G401 (cell line): ENCODE measurements around the gene FRMD8. TPM values are rescaled to one million over a fixed set of nuclear protein-coding genes. Genes with fewer than 3 reads are reported as not detected.

Experiments used
- DNase-seq: peaks from one replicate; pipeline ENCODE4 v3.0.0-alpha.2; 2015; ENCODE audit warnings: low spot score
- in situ Hi-C: cut with HindIII; loops from 2 replicates; pipeline ENCODE4 v1.10.0; 2016; ENCODE audit warnings: low sequenced_read_pairs, mixed read lengths
- total RNA-seq: library from RNA; depleted of rRNA; stranded (reverse); fragments of >200 nt; shearing (Covaris generic); gene quantifications from 2 replicates; pipeline ENCODE4 v1.2.3, GENCODE V29; 2014

Gene FRMD8
- total RNA-seq, 1 experiment from 2014 or later, result 31.1 TPM

DNA sequence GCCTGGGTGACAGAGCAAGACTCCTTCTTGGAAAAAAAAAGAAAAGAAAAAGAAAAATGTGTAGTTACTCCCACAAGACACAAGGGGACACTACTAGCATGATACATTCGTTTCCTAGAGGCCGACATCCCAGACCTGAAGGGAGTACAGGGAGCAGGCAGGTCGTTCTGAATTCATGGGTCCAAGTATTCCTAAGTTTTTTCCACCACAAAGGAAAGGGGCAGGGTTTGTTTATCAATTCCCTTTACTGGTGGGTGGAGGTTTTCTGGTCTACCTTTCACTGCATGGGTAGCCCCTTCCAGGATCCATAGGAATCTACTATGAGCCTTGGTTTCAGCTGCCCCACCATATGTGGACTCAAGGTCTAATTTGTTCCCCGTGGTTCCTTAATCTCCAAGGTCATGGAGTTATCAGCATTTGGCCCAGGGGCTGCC is 20.1 kb upstream of the FRMD8 start:
- in situ Hi-C loops, result loop anchor here (25.0 kb wide), 1 partner anchor 146 kb away; no protein-coding TSS in a partner anchor
- peak; percentile 87 for DNase-seq

DNA sequence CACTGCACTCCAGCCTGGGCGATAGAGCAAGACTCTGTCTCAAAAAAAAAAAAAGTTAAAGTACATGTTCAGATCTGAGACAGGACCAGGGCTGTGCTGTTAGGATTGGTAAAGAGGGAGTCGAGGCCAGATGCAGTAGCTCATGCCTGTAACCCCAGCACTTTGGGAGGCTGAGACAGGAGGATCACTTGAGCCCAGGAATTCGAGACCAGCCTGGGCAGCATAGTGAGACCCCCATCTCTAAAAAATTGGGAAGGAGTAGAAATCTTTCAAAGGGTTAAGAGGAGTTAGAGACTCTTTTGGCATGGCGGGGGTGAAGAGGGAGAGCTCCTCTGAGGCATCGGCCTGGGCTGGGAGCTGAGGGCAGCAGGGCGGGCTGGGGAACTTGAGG is 15.8 kb upstream of the FRMD8 start:
- no peak for DNase-seq
- in situ Hi-C loops, result loop anchor here (25.0 kb wide), 1 partner anchor 142 kb away; no protein-coding TSS in a partner anchor

DNA sequence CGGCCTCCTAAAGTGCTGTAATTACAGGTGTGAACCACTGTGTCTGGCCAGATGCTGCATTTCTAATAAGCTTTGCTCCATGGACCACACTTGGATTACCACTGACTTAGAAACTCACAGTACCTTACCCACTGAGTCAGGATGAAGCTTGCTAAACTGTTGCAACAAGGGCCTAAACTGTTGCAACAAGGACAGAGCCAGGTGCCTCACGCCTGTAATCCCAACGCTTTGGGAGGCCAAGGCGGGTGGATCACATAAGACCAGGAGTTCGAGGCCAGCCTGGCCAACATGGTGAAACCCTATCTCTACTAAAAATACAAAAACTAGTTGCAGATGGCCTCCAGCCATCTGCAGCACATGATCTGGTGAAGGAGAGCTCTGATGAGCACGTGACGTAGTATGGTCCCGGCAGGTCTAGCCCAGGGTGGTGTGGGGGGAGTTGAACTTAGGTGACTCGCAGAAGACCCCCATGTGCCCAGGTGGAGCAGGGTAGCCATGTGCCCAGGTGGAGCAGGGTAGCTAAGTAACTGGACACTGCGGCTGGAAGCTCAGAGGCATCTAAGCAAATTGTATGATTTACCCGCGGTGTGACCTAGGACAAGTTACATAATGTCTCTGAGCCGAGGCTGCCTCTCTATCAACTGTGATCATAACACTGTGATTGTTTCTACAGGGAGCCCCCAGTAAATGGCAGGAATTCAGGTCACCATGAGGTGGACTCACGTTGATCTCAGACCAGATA is 12.4 kb upstream of the FRMD8 start:
- DNase-seq, result no peak
- in situ Hi-C loops, result loop anchor here (25.0 kb wide), 1 partner anchor 138 kb away; no protein-coding TSS in a partner anchor

DNA sequence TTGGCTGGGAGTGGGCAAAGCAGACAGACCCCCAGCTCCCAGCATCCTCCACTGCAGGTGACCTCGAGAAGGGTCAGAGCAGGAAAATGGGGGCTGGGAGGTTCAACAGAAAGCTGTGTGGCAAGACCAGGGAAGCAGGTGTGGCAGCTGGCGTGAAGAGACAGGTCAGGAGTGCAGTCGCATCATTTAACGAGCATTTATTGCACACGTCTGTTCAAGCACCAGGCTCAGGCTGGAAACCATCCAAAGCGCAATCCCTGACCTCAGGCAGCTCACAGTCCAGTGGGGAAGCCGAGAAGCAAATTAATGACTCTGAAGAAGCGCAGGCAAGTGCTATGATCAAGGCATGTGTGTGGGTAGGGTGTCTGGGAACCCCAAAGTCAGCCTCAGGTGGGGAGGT is 11.4 kb upstream of the FRMD8 start:
- DNase-seq, result no peak
- in situ Hi-C loops, result no loop called here

DNA sequence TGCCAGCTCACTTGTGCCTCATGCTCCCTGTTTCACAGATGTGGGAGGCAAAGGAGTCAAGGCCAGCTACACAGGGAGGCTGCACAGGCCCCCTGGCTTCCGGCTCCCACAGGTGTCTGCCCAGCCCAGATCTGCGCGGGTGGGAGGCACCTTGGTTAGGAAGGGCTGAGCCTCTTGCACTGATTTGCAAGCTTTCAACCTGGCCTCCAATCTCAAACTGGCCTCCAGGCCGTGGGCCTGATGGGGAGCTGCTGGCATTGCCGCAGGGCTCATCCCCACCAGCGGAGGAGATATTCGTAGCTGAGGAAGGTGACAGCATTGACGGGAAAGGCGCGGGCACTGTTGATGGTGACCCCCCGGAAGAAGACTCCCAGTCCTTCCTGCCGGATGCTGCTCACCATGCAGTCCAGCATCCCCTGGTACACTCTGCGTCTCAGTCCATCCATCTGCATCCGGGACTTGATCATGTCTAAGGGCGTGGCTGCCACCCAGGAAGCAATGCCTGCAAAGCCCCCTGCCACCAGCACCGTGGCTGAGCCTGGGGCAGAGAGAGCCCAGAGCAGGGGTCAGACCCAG is 10.2 kb upstream of the FRMD8 start:
- DNase-seq, result no peak
- in situ Hi-C loops, result no loop called here

DNA sequence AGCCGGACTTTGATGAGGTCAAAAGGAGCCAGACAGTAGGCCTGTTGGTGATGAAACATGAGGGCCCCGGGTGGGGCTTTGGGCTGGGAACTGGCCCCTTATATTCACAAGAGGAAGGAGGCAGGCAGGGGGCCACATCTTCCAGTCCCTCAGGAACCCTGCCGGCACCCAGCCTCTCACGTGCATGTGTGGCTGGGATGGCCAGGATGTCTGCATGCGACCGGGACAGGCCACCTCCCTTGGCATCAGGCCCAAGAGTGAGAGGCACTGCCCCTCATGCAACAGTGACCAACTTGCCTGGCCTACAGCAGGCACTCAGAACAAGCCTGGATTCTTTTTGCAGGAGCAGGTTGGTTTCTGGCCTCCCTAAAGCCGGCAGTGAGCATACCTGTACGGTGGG is 9.4 kb upstream of the FRMD8 start:
- in situ Hi-C loops, result no loop called here
- no peak for DNase-seq

DNA sequence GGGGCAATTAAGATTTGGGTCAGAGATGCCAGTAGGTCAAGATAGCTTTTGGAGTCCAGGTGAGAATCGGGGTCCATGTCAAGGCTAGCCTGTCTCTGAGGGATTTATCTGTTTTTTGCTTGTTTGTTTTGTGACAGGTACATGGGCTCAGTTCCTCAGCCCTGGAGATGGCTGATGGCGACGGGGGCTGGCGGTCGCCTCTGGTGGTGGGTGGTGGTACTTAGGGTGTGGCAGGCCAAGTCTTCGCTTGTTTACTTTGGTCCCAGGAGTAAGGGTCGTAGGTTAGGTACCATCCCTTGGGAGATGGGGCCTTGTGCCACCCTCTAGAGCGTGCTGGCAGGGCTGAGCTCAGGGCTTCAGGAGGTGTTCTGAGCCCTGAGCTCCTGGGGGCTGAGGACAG is 8.7 kb upstream of the FRMD8 start:
- in situ Hi-C loops, result no loop called here

DNA sequence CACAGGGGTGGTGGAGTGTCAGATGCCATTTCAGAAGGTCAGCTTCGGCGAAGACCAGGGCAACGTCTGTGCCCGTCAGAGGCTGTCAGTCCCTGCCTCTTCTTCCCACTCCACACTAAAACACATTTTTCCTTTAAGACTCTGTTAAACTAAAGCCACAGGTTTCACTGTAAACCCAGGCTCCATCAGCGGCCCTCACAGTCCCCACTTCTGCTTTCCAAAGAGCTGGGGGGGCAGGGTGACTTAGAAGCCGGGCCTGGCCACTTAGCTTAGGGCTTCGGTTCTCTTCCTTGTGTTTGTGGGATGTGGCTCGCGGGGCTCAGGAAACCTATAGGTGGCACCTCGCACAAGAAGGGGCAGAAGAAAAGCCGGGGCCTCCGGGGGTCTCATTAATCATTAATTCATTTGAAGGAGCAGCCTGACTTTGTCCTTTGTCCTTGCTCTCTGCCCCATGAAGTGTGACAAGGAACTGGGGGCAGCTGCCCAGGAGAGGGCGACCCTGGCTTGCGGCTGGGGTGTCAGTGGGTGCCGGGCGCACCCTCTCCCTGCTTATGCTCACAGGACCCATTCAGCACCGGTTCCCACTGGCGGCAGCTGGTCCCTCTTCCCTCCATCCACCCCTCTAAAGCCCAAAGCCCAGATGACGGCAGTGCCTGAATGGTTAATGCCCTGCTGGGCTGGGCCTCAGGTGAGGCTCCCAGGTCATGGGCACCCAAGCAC is 8.1 kb upstream of the FRMD8 start:
- in situ Hi-C loops, result no loop called here
- no peak for DNase-seq

More for the DNA sequence above, 8.7 kb upstream of the FRMD8 start:
- no peak for DNase-seq

DNA sequence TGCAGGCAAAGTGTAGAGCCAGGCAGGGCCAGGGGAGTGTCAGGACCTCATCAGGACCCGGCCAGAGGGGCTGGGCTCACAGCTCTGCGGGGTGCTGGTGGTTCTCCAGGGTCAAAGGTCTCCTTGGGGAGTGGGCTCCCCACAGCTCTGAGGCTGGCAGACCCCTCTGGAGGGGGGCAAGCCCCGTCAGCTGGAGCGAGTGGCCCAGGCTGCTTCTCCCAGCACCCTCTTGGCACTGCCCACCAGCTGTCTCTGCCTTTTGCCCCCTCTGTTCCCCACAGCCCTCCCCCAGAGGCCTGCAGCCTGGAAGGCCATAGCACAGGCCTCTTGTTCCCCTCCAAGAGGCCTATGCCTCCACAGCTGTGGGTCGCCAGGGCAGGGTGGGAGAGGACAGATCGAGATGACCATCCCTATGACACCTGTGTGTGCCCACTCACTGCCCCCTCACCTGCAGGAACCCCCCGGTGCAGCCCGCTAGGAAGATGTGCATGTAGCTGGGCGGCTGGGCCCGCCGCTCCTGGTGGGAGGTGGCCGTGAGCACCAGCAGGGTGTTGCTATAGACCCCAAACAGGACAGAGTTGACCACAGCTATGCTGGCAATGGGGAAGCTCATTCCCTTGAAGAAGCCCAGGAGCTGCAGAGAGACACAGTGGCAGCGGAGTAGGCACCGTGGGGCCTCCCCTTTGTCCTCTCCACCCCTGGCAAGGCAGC is 7.4 kb upstream of the FRMD8 start:
- no peak for DNase-seq
- in situ Hi-C loops, result no loop called here

DNA sequence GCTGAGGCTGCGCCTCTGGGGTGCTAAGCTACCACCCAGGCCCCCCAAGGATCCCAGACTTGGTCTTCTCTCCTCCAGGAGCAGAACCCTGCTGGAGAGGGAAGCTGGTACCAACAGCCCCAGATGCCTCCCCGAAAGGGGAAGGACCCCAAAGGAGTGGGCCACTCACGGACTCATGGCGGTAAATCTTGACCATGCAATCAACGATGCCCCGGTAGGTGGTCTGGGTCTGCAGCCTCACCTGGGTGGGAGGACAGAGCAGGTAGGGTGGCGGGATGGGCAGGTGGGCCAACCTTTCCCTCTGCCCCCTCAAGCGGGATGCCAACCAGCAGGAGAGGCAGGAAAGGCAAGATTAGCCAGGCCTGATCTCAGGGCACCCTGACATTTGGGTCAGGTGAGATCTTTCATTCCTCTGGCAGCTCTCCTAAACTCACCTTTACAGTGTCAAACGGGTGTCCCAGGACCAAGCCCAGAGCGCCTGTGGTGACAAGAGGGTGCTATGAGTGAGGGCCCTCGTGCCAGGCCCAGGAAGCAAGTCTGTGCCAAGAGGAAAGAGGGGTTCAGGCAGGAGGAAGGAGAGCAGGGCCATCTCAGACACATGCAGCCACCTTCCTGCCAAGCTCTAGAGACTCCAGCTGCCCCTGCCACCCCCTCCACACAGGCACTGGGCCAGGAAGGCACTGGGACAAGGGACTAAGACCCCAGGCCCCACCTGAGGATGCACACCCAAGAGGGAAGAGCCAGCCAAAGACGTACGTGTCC is 6.6 kb upstream of the FRMD8 start:
- in situ Hi-C loops, result no loop called here
- no peak for DNase-seq

DNA sequence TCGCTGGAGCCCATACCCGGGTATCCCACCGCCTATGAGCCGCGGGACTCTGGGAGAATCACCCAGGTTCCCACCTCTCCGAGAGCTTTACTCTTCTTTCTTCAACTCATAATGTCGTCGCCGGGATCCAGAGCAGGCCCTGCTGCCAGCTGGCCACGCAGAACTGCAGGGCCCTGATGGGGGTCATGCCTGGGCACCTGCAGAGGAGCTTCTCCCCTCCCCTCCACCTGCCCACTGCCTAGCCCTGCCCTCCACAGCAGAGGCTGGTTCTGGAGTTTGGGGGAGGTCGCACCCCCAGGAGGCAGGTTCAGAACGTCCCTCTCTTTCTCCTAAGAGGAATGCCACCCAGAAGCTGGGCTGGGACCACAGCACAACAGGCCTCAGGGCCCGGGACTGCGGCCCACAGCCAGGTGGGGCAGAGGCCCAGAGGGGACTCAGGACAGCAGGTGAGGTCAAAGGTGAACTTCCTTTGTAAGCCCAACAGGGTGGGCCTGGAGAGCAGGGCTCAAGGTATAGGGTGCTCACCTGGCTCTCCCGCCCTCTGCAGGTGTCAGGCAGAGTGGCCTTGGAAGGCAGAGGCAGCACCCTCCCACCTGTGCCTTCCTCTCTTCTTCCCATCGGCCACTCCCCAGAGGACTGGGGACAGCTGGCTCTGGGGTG is 5.8 kb upstream of the FRMD8 start:
- in situ Hi-C loops, result no loop called here
- no peak for DNase-seq

DNA sequence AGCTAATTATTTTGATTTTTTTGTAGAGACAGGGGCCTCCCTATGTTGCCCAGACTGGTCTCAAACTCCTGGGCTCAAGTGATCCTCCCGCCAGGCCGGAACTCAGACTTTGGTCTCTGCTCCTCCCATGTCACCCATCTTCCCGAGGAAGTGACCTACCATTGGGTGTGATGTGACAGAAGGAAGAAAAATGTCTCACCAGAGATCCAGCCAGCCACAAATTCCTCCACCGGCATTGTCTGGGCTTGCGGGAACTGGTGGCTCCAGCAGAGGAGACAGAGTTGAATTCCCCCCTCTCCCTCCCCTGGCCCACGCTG is 4.8 kb upstream of the FRMD8 start:
- peak; percentile 54 for DNase-seq
- in situ Hi-C loops, result no loop called here

DNA sequence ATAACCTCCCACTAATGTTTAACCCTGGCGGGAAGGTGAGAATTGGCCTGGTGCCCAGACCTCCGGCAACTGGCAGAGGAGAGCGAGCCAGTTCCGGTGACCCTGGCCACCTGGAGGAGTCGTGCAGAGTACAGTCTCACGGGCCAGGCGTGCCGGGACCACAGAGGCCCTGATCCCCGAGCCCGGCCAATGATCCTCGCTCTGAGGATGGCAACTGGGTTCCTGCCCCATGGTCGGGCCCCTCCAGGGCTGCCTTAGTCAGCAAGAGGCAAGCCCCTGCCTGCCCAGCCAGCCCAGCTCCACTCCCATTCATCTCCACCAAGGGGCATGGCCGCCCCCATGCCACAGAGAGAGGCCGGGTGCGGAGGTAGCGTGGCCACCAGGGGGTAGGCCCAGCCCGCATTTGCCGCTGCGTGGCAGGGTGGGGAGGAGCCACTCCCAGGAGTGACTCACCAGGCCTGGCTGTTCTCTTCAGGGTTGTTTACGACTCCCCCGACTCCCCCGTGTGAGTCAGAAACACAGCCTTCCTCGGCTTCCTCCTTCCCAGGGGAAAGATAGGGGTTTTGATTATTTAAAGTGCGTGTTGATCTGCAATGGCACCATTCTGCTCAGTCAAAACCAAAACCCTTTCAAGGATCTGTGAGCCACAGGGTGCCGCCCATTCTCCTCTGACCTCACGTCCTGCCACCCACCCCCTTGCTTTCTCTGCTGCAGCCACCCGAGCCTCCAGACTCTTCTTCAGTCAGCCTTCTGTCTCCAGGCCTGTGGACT is 4.2 kb upstream of the FRMD8 start, which contains the start of gene SLC25A45:
TSS of gene SLC25A45 (minus strand) at position 614 of the 771 bp plus-strand sequence. CDS start 695 bp downstream, outside the sequence.
- in situ Hi-C loops, result no loop called here

DNA sequence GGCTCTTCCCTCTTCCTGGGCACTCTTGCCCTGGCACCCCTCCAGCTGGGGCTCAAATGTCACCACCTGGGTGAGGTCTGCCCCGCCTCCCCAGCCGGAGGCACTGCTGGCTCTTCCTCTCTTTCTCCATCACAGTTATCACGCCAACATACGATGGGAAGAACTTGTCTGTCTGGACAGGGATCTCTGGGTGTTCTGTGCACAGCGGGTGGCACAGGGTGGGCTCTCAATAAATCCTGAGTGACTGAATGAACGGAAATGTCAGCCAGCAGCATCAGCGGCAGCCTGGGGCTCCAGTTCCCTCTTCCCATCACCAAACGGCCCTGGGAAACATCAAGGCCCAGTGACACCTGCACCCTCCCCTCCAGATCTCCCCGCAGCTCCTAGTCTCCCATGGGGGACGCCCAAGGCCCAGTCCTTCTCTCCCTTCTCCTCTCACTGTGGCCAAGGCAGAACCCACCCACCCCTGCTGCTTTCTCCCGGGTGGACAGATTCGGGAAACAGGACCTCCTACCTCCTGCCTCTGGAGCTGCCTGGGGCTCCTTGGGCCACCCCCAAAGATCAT is 3.6 kb upstream of the FRMD8 start:
- DNase-seq, result no peak
- in situ Hi-C loops, result no loop called here

More for the DNA sequence above, 4.2 kb upstream of the FRMD8 start, which contains the start of gene SLC25A45:
- peak; percentile 71 for DNase-seq

DNA sequence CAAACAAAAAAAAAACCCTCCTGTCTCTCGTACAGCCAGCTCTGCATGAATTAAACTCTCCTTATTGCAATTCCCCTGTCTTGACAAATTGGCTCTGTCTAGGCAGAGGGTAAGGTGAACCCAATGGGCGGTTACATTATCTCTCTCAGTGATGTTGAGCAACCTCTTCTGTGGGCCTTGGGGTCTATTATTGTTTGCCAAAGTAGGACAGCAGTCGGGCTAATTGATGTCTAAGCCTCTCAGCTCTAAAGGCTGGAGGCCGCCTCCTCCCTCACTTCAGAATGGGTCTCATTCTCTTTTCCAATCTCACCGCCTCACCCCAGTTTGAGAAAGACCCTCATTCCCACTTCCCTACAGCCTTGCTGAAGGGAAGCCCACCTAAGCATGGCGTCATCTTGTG is 2.7 kb upstream of the FRMD8 start:
- DNase-seq, result no peak
- in situ Hi-C loops, result no loop called here

DNA sequence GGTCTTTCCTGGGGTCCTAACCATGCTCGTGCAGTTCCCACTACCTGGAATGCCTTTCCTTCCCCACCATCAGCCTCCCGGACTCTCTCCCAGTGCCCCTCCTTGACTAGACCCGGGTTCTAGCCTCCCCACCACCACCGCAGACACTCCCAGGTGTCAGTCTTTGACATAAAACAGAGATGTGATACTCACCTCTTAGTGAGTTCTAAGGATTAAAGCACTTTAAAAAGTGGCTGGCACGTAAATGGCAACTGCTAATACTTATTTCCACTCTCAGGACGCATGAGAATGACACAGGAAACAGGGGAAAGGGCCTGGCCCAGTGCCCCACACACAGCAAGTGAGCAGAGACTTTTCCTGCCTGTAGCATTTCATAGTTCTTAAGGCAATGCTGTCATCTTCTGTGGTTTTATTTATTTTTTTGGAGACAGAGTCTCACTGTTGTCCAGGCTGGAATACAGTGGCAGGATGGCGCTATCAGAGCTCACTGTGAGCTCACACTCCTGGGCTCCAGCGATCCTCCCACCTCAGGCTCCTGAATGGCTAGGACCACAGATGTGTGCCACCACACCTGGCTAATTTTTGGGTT is 2.0 kb upstream of the FRMD8 start:
- in situ Hi-C loops, result no loop called here

DNA sequence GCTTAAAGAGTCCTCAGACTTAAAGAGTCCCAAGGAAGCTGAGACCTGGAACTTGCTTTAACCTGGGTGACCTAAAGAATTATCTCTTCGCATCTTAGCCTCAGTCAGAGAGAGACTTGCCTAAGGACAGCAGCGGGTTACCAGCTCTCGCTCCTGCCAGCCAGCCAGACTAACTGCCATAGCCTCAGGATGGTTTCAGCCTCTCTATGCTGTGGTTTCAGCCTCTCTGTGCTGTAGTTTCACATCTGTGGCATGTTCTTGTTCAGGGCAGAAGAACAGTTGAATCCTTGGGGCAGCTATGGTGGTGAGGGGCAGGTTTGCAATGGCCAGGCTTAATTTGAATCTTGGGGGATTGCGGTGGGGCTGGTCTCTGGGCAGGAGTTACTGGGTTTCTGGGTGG is 2.3 kb downstream of the FRMD8 start:
- no peak for DNase-seq
- in situ Hi-C loops, result no loop called here

More for the DNA sequence above, 2.0 kb upstream of the FRMD8 start:
- no peak for DNase-seq
